ENCODE measurements around the gene MVP.

MVP gene

GRCh38 chr16:29844575-29845331 lies 24.5 kb downstream of the MVP start:
- Histone ChIP-seq H3K4me3 (no peak overlapping the region), H3K27ac (peak overlapping the region in 1 of 2 donors; percentile 64)
- TF ChIP-seq CTCF (IDR thresholded peaks at IDR 0.05) = no peak
- no peak for DNase-seq (ENCODE audit: low spot score)

GRCh38 chr16:29845656-29846055 lies 25.4 kb downstream of the MVP start:
- H3K4me3 ChIP-seq = no peak overlapping the region
- DNase-seq (ENCODE audit: low spot score) = no peak
- no peak for TF ChIP-seq CTCF (IDR thresholded peaks at IDR 0.05)
- no peak overlapping the region for H3K27ac ChIP-seq

- no peak for DNase-seq (ENCODE audit: low spot score)
- Histone ChIP-seq H3K27ac (peak overlapping the region in 1 of 2 donors; percentile 32), H3K4me3 (no peak overlapping the region)
- peak; percentile 84 for TF ChIP-seq CTCF (IDR thresholded peaks at IDR 0.05)
Measured at GRCh38 chr16:29848420-29849297, 28.4 kb downstream of the MVP start.

GRCh38 chr16:29849505-29849904 lies 29.2 kb downstream of the MVP start:
- Histone ChIP-seq H3K27ac (peak overlapping the region in 1 of 2 donors; percentile 32), H3K4me3 (no peak overlapping the region)
- DNase-seq (ENCODE audit: low spot score) = no peak
- no peak for TF ChIP-seq CTCF (IDR thresholded peaks at IDR 0.05)

GRCh38 chr16:29850998-29851397 lies 30.7 kb downstream of the MVP start:
- TF ChIP-seq CTCF (IDR thresholded peaks at IDR 0.05) = no peak
- Histone ChIP-seq H3K27ac (no peak overlapping the region), H3K4me3 (no peak overlapping the region)
- no peak for DNase-seq (ENCODE audit: low spot score)

GRCh38 chr16:29852654-29853053 lies 32.4 kb downstream of the MVP start:
- H3K4me3 ChIP-seq = no peak overlapping the region
- TF ChIP-seq CTCF (IDR thresholded peaks at IDR 0.05) = no peak
- DNase-seq (ENCODE audit: low spot score) = no peak
- no peak overlapping the region for H3K27ac ChIP-seq

Data from coronary artery (tissue), 2 donors.